Measurements from ENCODE around the gene RING1.

Gene RING1

GRCh38 chr6:33211136-33211535 lies 2.8 kb downstream of the RING1 start:
- H3K9me3 ChIP-seq (ENCODE audit: low read length): no peaks in the 10 kb centered on the region
- no peak for TF ChIP-seq CTCF (IDR thresholded peaks at IDR 0.05; ENCODE audit: low read length)
- TF ChIP-seq EZH2 (IDR thresholded peaks at IDR 0.05; ENCODE audit: borderline replicate concordance, low read length): no peak
- no peak overlapping the region for H2AFZ ChIP-seq (ENCODE audit: low read length)
- H3K9ac ChIP-seq (ENCODE audit: low read length): no peak overlapping the region
- no peaks in the 10 kb centered on the region for H3F3A ChIP-seq (ENCODE audit: insufficient read depth, low read length)
- H3K9me2 ChIP-seq (ENCODE audit: low read depth, low read length): no peaks in the 10 kb centered on the region
- no peaks in the 10 kb centered on the region for H3K79me2 ChIP-seq (ENCODE audit: insufficient read depth, low read length)
- H3K4me1 ChIP-seq (ENCODE audit: insufficient read depth, low read length, severe bottlenecking): peaks cover 20% of the 10 kb centered on the region
- H3K4me3 ChIP-seq (ENCODE audit: low read depth, low read length, poor library complexity, severe bottlenecking): no peak overlapping the region
- H3K36me3 ChIP-seq (ENCODE audit: insufficient read depth, low read length): peaks cover 14% of the 10 kb centered on the region
- H3K27me3 ChIP-seq (ENCODE audit: insufficient read depth, low read length): no peaks in the 10 kb centered on the region
- no peak overlapping the region for H3K4me2 ChIP-seq (ENCODE audit: low read length)
- H3K27ac ChIP-seq (ENCODE audit: low read depth, low read length, poor library complexity, severe bottlenecking): no peak overlapping the region
- no peaks in the 10 kb centered on the region for H4K20me1 ChIP-seq (ENCODE audit: insufficient read depth, low read length)

- H3K27me3 ChIP-seq (ENCODE audit: insufficient read depth, low read length): no peaks in the 10 kb centered on the region
- H3K4me3 ChIP-seq (ENCODE audit: low read depth, low read length, poor library complexity, severe bottlenecking): no peak overlapping the region
- H3K4me1 ChIP-seq (ENCODE audit: insufficient read depth, low read length, severe bottlenecking): peaks cover 19% of the 10 kb centered on the region
- H3K9me3 ChIP-seq (ENCODE audit: low read length): no peaks in the 10 kb centered on the region
- H3K36me3 ChIP-seq (ENCODE audit: insufficient read depth, low read length): peaks cover 14% of the 10 kb centered on the region
- TF ChIP-seq CTCF (IDR thresholded peaks at IDR 0.05; ENCODE audit: low read length): no peak
- TF ChIP-seq EZH2 (IDR thresholded peaks at IDR 0.05; ENCODE audit: borderline replicate concordance, low read length): no peak
- H3F3A ChIP-seq (ENCODE audit: insufficient read depth, low read length): no peaks in the 10 kb centered on the region
- H3K79me2 ChIP-seq (ENCODE audit: insufficient read depth, low read length): no peaks in the 10 kb centered on the region
- no peaks in the 10 kb centered on the region for H3K9me2 ChIP-seq (ENCODE audit: low read depth, low read length)
- H4K20me1 ChIP-seq (ENCODE audit: insufficient read depth, low read length): no peaks in the 10 kb centered on the region
- H2AFZ ChIP-seq (ENCODE audit: low read length): no peak overlapping the region
- no peak overlapping the region for H3K4me2 ChIP-seq (ENCODE audit: low read length)
- no peak overlapping the region for H3K27ac ChIP-seq (ENCODE audit: low read depth, low read length, poor library complexity, severe bottlenecking)
- H3K9ac ChIP-seq (ENCODE audit: low read length): no peak overlapping the region
Observed at GRCh38 chr6:33211666-33212422, 3.5 kb downstream of the RING1 start.

- Histone ChIP-seq H3K27ac (ENCODE audit: low read depth, low read length, poor library complexity, severe bottlenecking) (no peak overlapping the region), H2AFZ (ENCODE audit: low read length) (no peak overlapping the region), H3K4me3 (ENCODE audit: low read depth, low read length, poor library complexity, severe bottlenecking) (no peak overlapping the region), H3K27me3 (ENCODE audit: insufficient read depth, low read length) (0 out of 2 replicates have a peak, but pooled peaks cover 3% of the 10 kb centered on the region), H3K9me3 (ENCODE audit: low read length) (no peaks in the 10 kb centered on the region), H3K9me2 (ENCODE audit: low read depth, low read length) (no peaks in the 10 kb centered on the region), H3F3A (ENCODE audit: insufficient read depth, low read length) (no peaks in the 10 kb centered on the region), H4K20me1 (ENCODE audit: insufficient read depth, low read length) (no peaks in the 10 kb centered on the region), H3K4me1 (ENCODE audit: insufficient read depth, low read length, severe bottlenecking) (peaks cover 10% of the 10 kb centered on the region), H3K79me2 (ENCODE audit: insufficient read depth, low read length) (no peaks in the 10 kb centered on the region), H3K9ac (ENCODE audit: low read length) (no peak overlapping the region), H3K4me2 (ENCODE audit: low read length) (no peak overlapping the region; the same call in 1 of the 2 replicates), H3K36me3 (ENCODE audit: insufficient read depth, low read length) (peaks cover 14% of the 10 kb centered on the region)
- TF ChIP-seq CTCF (IDR thresholded peaks at IDR 0.05; ENCODE audit: low read length): no peak
- no peak for TF ChIP-seq EZH2 (IDR thresholded peaks at IDR 0.05; ENCODE audit: borderline replicate concordance, low read length)
Observed at GRCh38 chr6:33212857-33213165, 4.5 kb downstream of the RING1 start.
